GOT3 (cell line): ENCODE measurements around the gene R3HDM4.

Experiments
- DNase-seq: peaks from one replicate; lab custom pipeline; 2025; ENCODE audit warnings: mixed read lengths; lab: John Stamatoyannopoulos, UW

R3HDM4 gene

GRCh38 chr19:947090-947706 is 34.2 kb upstream of the R3HDM4 start:
- DNase-seq: no peak

- no peak for DNase-seq
Observed at GRCh38 chr19:945401-946252, 32.6 kb upstream of the R3HDM4 start.

GRCh38 chr19:944663-945241 is 31.7 kb upstream of the R3HDM4 start:
- DNase-seq: no peak

- no peak for DNase-seq
Observed at GRCh38 chr19:944171-944567, 31.1 kb upstream of the R3HDM4 start.

GRCh38 chr19:943551-944170 is 30.6 kb upstream of the R3HDM4 start:
- no peak for DNase-seq

GRCh38 chr19:942133-942645 is 29.2 kb upstream of the R3HDM4 start:
- no peak for DNase-seq

- no peak for DNase-seq
Observed at GRCh38 chr19:941292-942132, 28.5 kb upstream of the R3HDM4 start.

GRCh38 chr19:940591-941291 is 27.7 kb upstream of the R3HDM4 start:
- peak; percentile 59 for DNase-seq

- DNase-seq: no peak
Observed at GRCh38 chr19:939922-940321, 26.9 kb upstream of the R3HDM4 start.

- no peak for DNase-seq
Observed at GRCh38 chr19:939439-939838, 26.4 kb upstream of the R3HDM4 start.

GRCh38 chr19:938233-938923 is 25.4 kb upstream of the R3HDM4 start:
- no peak for DNase-seq

- no peak for DNase-seq
Observed at GRCh38 chr19:937259-937694, 24.3 kb upstream of the R3HDM4 start.

GRCh38 chr19:936175-936546 is 23.1 kb upstream of the R3HDM4 start:
- no peak for DNase-seq

- no peak for DNase-seq
Observed at GRCh38 chr19:934865-935479, 22.0 kb upstream of the R3HDM4 start.

- no peak for DNase-seq
Observed at GRCh38 chr19:934197-934840, 21.3 kb upstream of the R3HDM4 start.

GRCh38 chr19:933553-933882 is 20.5 kb upstream of the R3HDM4 start:
- no peak for DNase-seq

GRCh38 chr19:932648-933552 is 19.9 kb upstream of the R3HDM4 start:
- no peak for DNase-seq

GRCh38 chr19:931860-932647 is 19.0 kb upstream of the R3HDM4 start:
- DNase-seq: no peak
